PC-9 (cell line): ENCODE results near the gene UVRAG. TPM values are rescaled to one million over a fixed set of nuclear protein-coding genes. Genes with fewer than 3 reads are reported as not detected.

Experiments used
- BruUV-seq: library from RNA; stranded (reverse); fragments of 400-500 nt; replicated peaks from 2 replicates; lab custom pipeline; 2021; lab: Mats Ljungman, UMichigan
- CTCF ChIA-PET: fragments of 300-600 bp; sonication (Branson Sonifier 250); formaldehyde crosslinking; loops from one replicate; lab custom pipeline; 2022; ENCODE audit warnings: antibody characterized with exemption; lab: Charles Lee
- POLR2A ChIA-PET: fragments of 300-600 bp; sonication (Branson Sonifier 250); formaldehyde crosslinking; loops from one replicate; lab custom pipeline; 2022; ENCODE audit warnings: antibody characterized with exemption; ENCODE audit not compliant: unreplicated experiment; lab: Charles Lee
- DNase-seq, 2 experiments: peaks; one replicate each; pipeline versions ENCODE4 v3.0.0 to v3.0.0-alpha.2; 2015 to 2022; ENCODE audit warnings: mixed read lengths in 1 of 2
- H2AFZ ChIP-seq: fragments of 200-600 bp; sonication (generic); 2 replicates; pipeline ENCODE4 v1.8.1; 2017; ENCODE audit warnings: antibody characterized with exemption
- H3F3A ChIP-seq: fragments of 200-600 bp; sonication (generic); 2 replicates; pipeline ENCODE4 v1.8.1; 2017; ENCODE audit warnings: antibody characterized with exemption, mild to moderate bottlenecking, low read depth; ENCODE audit not compliant: insufficient read depth
- H3K27ac ChIP-seq: fragments of 200-600 bp; sonication (generic); 2 replicates; pipeline ENCODE4 v1.6.1; 2016; ENCODE audit warnings: mixed run types
- H3K27me3 ChIP-seq: fragments of 200-600 bp; sonication (generic); 2 replicates; pipeline ENCODE4 v1.6.1; 2016; ENCODE audit warnings: low read depth, mixed run types; ENCODE audit not compliant: insufficient read depth
- H3K36me3 ChIP-seq: fragments of 200-600 bp; sonication (generic); 2 replicates; pipeline ENCODE4 v1.6.1; 2016; ENCODE audit warnings: low read depth, mixed run types
- H3K4me1 ChIP-seq: fragments of 200-600 bp; sonication (generic); replicated peaks from 2 replicates; pipeline ENCODE4 v1.6.1; 2016; ENCODE audit warnings: mixed run types; ENCODE audit not compliant: insufficient read depth
- H3K4me2 ChIP-seq: fragments of 200-600 bp; sonication (generic); 2 replicates; pipeline ENCODE4 v1.6.1; 2017; ENCODE audit warnings: mixed run types
- H3K4me3 ChIP-seq: fragments of 200-600 bp; sonication (generic); 2 replicates; pipeline ENCODE4 v1.6.1; 2016; ENCODE audit warnings: mixed run types
- H3K79me2 ChIP-seq: fragments of 200-600 bp; sonication (generic); 2 replicates; pipeline ENCODE4 v1.6.1; 2017; ENCODE audit warnings: low read depth, mixed run types
- H3K9me2 ChIP-seq: fragments of 200-600 bp; sonication (generic); 2 replicates; pipeline ENCODE4 v1.8.1; 2017; ENCODE audit warnings: mild to moderate bottlenecking; ENCODE audit not compliant: insufficient read depth
- H3K9me3 ChIP-seq: fragments of 200-600 bp; sonication (generic); 2 replicates; pipeline ENCODE4 v1.8.1; 2016; ENCODE audit warnings: low read depth; ENCODE audit not compliant: insufficient read depth
- H4K20me1 ChIP-seq: fragments of 200-600 bp; sonication (generic); 2 replicates; pipeline ENCODE4 v1.8.1; 2017; ENCODE audit not compliant: insufficient read depth
- CTCF ChIP-seq: fragments of 200-600 bp; sonication (generic); conservative IDR thresholded peaks from 2 replicates; pipeline ENCODE4 v1.6.1; 2017; ENCODE audit warnings: mixed run types, antibody characterized with exemption, mild to moderate bottlenecking, moderate library complexity
- EZH2 ChIP-seq: fragments of 200-600 bp; sonication (generic); IDR thresholded peaks from 2 replicates; pipeline ENCODE4 v1.8.0; 2017; ENCODE audit warnings: antibody characterized with exemption, low read depth
- intact Hi-C: fragments of 100-400 bp; cut with micrococcal nuclease; formaldehyde crosslinking; loops from one replicate; pipeline ENCODE4 v1.10.0; 2022; ENCODE audit not compliant: unreplicated experiment
- total RNA-seq: library from RNA; stranded (reverse); gene quantifications from 2 replicates; pipeline ENCODE4 v1.2.3, GENCODE V29; 2021

Gene UVRAG
- total RNA-seq, 1 experiment from 2014 or later: 20.4 TPM

GRCh38 chr11:75821202-75821601, 6.2 kb downstream of the UVRAG start:
- H4K20me1 ChIP-seq: peaks cover 8% of the 10 kb centered on the region; the same call in 1 of the 2 replicates
- H3K79me2 ChIP-seq: peaks cover 75% of the 10 kb centered on the region
- POLR2A ChIA-PET: no interaction called here
- H3K36me3 ChIP-seq: no peaks in the 10 kb centered on the region
- H3K9me3 ChIP-seq: no peaks in the 10 kb centered on the region
- H3K27me3 ChIP-seq: no peaks in the 10 kb centered on the region
- CTCF ChIA-PET: no interaction called here
- H2AFZ ChIP-seq: no peak overlapping the region
- DNase-seq: no peak
- no peaks in the 10 kb centered on the region for H3K9me2 ChIP-seq
- intact Hi-C loops: no loop called here
- H3F3A ChIP-seq: peaks cover 8% of the 10 kb centered on the region; the same call in 1 of the 2 replicates
- peaks cover 21% of the 10 kb centered on the region for H3K4me1 ChIP-seq
- no TSS peak for BruUV-seq
- H3K4me2 ChIP-seq: no peak overlapping the region
- H3K27ac ChIP-seq: no peak overlapping the region
- TF ChIP-seq EZH2 (no peak), CTCF (no peak)
- no peak overlapping the region for H3K4me3 ChIP-seq

GRCh38 chr11:75822541-75822940, 7.5 kb downstream of the UVRAG start:
- Histone ChIP-seq H3K79me2 (peaks cover 64% of the 10 kb centered on the region), H3K4me3 (no peak overlapping the region), H3K36me3 (no peaks in the 10 kb centered on the region), H3K9me3 (no peaks in the 10 kb centered on the region), H3K4me2 (no peak overlapping the region), H4K20me1 (peaks cover 8% of the 10 kb centered on the region; the same call in 1 of the 2 replicates), H3K27me3 (no peaks in the 10 kb centered on the region), H3F3A (peaks cover 8% of the 10 kb centered on the region), H3K9me2 (no peaks in the 10 kb centered on the region), H2AFZ (no peak overlapping the region), H3K4me1 (peaks cover 9% of the 10 kb centered on the region), H3K27ac (no peak overlapping the region)
- intact Hi-C loops: no loop called here
- TF ChIP-seq EZH2 (no peak), CTCF (no peak)
- ChIA-PET POLR2A (interaction anchor here (0.6 kb wide), 1 partner anchor 51 kb away, joined by 3 read pairs; no protein-coding TSS in a partner anchor), CTCF (no interaction called here)
- BruUV-seq: no TSS peak
- no peak for DNase-seq

- no peaks in the 10 kb centered on the region for H3K9me3 ChIP-seq
- no peak overlapping the region for H3K27ac ChIP-seq
- H3K27me3 ChIP-seq: no peaks in the 10 kb centered on the region
- POLR2A ChIA-PET: no interaction called here
- peaks cover 8% of the 10 kb centered on the region for H3F3A ChIP-seq
- TF ChIP-seq CTCF (no peak), EZH2 (no peak)
- H3K79me2 ChIP-seq: peaks cover 55% of the 10 kb centered on the region
- peaks cover 8% of the 10 kb centered on the region; the same call in 1 of the 2 replicates for H4K20me1 ChIP-seq
- CTCF ChIA-PET: no interaction called here
- no peak overlapping the region for H2AFZ ChIP-seq
- H3K36me3 ChIP-seq: no peaks in the 10 kb centered on the region
- H3K4me3 ChIP-seq: no peak overlapping the region
- no peak for DNase-seq
- BruUV-seq: no TSS peak
- H3K9me2 ChIP-seq: no peaks in the 10 kb centered on the region
- intact Hi-C loops: no loop called here
- peaks cover 9% of the 10 kb centered on the region for H3K4me1 ChIP-seq
- H3K4me2 ChIP-seq: no peak overlapping the region
These were observed 8.4 kb downstream of the UVRAG start for GRCh38 chr11:75823415-75823814.
